GM21390 (cell line): ENCODE data around the gene NLGN3.

Experiments used
- ATAC-seq: cut with Tn5 transposase; IDR thresholded peaks from one replicate; pipeline ENCODE4 v1.9.1; 2021; ENCODE audit not compliant: unreplicated experiment

NLGN3 gene

GRCh38 chrX:71118032-71118984, 26.3 kb upstream of the NLGN3 start, which contains the start of gene MED12:
Gene MED12 (plus strand): TSS chrX:71118596. CDS start chrX:71118755, 159 bp downstream.
- ATAC-seq, result peak; percentile 97

- ATAC-seq, result no peak
Measured at GRCh38 chrX:71118985-71119535, 25.6 kb upstream of the NLGN3 start.

DNA sequence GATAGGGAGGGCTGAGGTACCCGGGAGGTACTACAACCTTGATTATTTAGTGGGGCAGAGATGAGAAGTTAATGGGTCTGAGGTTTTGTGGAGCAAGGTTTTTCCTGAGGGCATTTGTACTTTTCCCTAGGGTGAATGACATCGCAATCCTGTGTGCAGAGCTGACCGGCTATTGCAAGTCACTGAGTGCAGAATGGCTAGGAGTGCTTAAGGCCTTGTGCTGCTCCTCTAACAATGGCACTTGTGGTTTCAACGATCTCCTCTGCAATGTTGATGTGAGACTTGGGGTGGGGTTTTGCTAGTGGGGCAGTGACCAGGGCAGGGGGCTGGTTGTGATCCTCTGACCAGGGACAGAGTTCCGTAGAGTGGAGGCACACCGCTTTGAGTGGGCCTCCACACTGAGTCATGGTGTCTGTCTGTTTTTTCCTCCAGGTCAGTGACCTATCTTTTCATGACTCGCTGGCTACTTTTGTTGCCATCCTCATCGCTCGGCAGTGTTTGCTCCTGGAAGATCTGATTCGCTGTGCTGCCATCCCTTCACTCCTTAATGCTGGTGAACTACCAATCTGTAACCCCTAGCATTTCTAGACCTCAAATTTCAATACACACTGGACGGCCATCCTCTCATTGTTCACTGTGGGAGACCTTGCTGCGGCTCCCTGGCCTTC, 16.3 kb upstream of the NLGN3 start:
- no peak for ATAC-seq

DNA sequence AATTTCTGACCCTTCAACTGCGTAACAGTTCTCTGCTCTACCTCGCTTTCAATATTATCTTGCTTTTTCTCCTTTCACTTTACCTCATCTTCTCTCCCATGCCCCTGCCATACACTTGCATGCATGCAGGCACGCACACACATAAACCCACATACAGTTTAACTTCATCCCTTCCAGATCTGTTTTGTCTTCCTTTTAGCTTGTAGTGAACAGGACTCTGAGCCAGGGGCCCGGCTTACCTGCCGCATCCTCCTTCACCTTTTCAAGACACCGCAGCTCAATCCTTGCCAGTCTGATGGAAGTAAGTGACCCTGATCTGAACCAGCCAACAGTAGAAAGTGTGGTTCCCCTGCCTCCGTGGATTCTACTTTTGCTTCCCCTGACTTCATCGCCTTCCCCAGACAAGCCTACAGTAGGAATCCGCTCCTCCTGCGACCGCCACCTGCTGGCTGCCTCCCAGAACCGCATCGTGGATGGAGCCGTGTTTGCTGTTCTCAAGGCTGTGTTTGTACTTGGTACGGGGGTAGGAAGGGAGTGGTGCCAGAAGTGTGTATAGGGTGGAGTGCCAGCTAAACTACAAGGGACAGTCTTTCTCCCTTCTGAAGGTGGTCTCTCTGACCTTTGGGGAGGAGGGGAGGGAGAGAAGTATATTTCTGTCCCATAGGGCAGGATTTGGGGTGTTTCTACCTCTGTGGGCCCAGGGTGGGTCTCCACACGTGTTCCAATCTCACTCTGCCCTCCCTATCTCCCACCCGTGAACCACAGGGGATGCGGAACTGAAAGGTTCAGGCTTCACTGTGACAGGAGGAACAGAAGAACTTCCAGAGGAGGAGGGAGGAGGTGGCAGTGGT, 15.5 kb upstream of the NLGN3 start:
- peak; percentile 58 for ATAC-seq

GRCh38 chrX:71131510-71131909, 13.1 kb upstream of the NLGN3 start:
- ATAC-seq, result no peak

GRCh38 chrX:71140440-71140839, 4.2 kb upstream of the NLGN3 start:
- ATAC-seq, result no peak

- ATAC-seq, result no peak
Measured at GRCh38 chrX:71143508-71143907, 1.1 kb upstream of the NLGN3 start.

DNA sequence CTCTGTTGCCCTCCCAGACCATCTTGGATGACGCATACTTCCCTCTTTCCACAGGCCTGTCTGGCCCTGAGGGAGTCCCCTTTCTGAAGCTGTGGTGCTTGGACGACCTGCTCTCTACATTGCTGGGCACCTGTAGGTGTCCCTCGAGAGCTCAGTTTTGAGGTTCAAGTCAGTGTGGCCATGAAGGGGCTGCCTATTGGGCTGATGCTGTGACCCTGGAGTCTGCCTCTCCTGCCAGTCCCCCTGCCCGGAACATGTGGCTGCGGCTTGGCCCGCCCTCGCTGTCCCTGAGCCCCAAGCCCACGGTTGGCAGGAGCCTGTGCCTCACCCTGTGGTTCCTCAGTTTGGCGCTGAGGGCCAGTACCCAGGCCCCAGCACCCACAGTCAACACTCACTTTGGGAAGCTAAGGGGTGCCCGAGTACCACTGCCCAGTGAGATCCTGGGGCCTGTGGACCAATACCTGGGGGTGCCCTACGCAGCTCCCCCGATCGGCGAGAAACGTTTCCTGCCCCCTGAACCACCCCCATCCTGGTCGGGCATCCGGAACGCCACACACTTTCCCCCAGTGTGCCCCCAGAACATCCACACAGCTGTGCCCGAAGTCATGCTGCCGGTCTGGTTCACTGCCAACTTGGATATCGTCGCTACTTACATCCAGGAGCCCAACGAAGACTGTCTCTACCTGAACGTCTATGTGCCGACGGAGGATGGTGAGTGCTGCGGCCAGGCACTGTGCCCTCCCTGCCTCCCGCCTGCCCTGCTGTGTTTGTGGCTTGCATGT, 3.0 kb downstream of the NLGN3 start:
- ATAC-seq, result no peak

GRCh38 chrX:71148278-71148663, 3.6 kb downstream of the NLGN3 start:
- ATAC-seq, result no peak

GRCh38 chrX:71151366-71151765, 6.7 kb downstream of the NLGN3 start:
- no peak for ATAC-seq

DNA sequence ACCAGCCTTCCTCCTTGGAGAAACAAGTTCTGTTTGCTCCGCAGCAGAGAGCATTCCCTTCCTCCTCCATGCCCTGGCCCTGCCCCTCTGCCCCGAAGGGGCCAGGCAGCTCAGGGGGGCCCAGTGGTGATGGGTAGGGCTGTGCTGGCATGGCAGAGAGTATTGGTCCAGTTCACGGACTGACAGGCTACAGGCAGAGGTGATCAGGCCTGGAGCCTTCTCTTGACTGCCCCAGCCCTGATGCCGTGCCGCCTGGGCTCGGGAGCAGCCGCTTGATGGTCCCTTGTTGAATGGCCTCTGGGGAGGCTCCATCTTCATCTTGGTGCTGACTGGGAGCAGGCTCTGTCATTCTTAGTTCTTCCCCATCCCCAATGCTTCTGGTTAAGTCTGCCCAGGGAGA, 9.6 kb downstream of the NLGN3 start:
- no peak for ATAC-seq

GRCh38 chrX:71154641-71155040, 10.0 kb downstream of the NLGN3 start:
- no peak for ATAC-seq

DNA sequence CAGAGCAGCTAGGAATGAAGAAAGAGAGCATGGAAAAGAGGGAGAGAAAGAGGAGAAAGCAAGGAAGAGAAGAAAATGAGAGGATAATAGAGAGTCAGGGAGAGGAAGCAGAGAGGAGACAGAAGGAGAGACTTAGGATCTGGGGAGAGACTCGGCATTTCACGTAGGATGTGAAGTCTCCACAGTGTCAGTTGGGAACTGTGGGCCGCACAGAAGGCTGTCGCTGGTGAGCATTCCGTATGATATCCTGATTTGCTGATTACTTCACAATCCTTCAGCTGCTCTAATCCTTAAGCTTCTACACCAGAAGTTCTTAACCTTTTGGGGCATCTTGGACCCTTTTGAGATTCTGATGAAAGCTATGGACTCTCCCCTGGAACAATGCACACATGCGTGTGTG, 14.0 kb downstream of the NLGN3 start:
- ATAC-seq, result no peak

DNA sequence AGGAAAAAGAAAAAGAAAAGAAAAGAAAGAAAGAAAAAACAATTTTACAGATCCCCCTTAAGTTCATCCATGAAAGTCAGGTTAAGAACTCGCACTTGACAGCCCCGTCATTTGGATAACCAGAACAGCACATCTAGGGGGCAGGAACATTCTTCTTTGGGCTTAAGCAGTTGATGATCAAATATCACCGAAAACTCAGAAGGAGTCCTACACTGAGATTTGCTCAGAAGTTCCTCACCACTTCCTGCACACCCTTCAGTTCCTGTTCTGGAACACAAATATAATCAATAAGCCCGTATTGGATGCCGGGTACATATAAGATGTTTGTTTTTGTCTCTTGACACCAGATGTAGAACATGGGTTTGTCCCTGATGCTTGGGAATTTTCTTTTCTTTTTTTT, 14.7 kb downstream of the NLGN3 start:
- ATAC-seq, result no peak

DNA sequence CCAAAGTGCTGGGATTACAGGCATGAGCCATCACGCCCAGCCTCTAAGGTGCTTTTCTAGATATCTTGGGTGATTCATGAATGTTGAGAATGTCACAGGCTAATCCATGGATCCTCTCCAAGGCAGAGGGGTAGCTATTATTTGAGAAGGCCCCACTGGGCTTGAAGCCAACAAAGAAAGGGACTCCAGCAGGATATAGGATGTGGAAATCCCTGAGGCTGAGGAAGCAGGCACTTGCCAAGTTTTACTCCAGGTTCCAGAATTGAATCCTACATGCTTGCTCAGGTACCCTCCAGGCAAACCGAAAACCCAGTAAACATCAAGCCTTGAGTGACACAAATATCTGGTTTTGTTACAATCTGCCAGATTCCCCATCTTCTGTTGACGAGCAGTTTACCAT, 15.8 kb downstream of the NLGN3 start:
- ATAC-seq, result no peak

- ATAC-seq, result no peak
Measured at GRCh38 chrX:71162981-71163380, 18.3 kb downstream of the NLGN3 start.

DNA sequence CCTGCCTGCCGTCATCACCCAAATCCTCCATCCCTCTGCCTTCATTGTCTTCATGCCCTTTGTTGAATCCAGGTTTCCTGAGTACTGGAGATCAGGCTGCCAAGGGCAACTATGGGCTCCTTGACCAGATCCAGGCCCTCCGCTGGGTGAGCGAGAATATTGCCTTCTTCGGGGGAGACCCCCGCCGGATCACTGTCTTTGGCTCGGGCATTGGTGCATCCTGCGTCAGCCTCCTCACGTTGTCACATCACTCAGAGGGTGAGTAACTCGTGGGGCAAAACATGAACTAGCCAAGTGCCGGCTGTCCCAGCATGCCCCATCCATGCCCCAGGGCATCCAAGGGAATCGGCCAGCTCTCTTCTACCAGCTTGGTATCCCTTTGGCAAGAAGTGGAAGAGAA, 19.4 kb downstream of the NLGN3 start:
- ATAC-seq, result no peak

- no peak for ATAC-seq
Measured at GRCh38 chrX:71166461-71166860, 21.8 kb downstream of the NLGN3 start.

GRCh38 chrX:71167031-71167781, 22.6 kb downstream of the NLGN3 start:
- ATAC-seq, result no peak

DNA sequence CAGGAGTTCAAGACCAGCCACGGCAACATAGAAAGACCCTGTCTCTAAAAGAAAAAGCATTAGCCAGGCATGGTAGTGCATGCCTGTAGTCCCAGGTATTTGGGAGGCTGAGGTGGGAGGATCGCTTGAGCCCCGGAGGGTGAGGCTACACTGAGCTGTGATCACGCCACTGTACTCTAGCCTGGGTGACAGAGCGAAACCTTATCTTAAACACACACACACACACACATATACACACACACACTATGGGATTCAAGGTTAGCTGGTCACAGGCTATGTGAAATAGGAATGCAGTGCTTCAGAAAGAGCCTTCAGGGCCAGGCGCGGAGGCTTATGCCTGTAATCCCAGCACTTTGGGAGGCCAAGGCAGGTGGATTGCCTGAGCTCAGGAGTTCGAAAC, 23.5 kb downstream of the NLGN3 start:
- no peak for ATAC-seq
